Suppressor macrophage treated with lipopolysaccharide for 4 hours (primary cell): ENCODE measurements around the gene ANTXR2.
"Not testable (repeated sequence)": the region's sequence is repeated elsewhere in the genome, so short reads cannot be mapped to it uniquely, and the experiment has no call there.

Experiments
- DNase-seq: peaks from one replicate; pipeline ENCODE4 v3.0.0-alpha.2; 2020

Gene ANTXR2

DNA sequence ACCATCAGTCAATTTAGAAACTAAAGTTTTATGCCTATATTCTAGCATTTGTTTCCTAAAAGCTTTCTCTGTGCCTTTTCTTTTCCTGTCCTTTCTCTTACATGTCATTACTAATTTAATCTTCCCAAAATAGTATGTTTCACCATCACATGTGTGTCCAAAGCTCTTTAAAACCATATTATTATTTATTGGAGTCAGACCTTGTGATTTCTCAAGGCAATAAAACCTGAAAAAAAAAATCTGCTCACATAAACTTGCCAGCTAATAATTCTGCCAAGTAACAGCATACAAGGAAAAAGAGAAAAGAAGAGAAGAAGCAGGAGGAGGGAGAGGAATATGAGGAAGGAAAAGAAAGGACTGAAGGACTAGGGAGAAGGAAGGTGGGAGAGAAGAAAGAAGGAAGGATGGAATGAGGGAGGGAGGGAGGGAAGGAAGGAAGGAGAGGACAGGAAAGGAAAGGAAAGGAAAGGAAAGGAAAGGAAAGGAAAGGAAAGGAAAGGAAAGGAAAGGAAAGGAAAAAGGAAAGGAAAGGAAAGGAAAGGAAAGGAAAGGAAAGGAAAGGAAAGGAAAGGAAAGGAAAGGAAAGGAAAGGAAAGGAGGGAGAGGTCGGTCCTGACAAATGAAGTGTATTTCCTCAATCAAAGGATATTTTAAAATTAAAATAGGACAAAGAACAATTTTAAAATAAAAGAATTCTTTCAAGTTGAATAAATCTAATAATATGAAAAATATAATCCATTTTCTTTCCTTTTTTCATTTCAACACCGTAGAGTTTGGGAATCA, 57.4 kb downstream of the ANTXR2 start:
- DNase-seq: no peak

DNA sequence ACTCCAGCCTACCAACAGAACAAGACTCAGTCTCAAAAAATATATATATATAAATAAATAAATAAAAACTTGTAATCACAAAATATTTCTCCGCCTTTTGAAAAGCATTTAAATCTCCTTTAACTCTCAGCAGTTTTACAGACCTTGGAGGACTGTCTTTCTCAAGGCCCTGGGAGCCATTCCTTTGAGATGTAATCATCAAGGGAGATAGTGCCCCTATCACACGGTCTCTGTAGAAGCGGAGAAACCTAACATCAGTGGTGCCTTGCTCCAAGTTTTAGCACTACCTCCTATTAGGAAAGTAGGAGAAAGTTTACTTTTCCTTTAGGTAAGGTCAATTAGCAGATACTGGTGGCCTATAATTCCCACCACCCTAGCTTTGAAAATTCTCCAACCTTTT, 58.5 kb downstream of the ANTXR2 start:
- no peak for DNase-seq

DNA sequence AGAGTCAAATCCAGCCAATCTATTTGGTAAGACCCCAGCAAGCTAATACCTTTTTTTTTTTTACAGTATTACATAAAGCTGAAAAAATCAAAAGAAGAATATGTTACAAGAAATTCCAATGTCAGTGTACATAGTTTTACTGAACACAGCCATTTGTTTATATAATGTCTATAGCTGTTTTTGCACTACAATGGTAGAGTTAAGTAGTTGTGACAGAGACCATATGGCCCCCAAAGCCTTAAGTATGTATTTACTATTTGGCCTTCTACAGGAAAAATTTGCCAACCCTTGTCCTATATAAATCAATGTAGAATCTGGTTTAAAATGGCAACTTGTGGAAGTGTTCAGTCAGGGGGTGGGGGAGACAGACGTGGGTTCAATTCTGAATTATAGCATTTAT, 60.7 kb downstream of the ANTXR2 start:
- DNase-seq: no peak

DNA sequence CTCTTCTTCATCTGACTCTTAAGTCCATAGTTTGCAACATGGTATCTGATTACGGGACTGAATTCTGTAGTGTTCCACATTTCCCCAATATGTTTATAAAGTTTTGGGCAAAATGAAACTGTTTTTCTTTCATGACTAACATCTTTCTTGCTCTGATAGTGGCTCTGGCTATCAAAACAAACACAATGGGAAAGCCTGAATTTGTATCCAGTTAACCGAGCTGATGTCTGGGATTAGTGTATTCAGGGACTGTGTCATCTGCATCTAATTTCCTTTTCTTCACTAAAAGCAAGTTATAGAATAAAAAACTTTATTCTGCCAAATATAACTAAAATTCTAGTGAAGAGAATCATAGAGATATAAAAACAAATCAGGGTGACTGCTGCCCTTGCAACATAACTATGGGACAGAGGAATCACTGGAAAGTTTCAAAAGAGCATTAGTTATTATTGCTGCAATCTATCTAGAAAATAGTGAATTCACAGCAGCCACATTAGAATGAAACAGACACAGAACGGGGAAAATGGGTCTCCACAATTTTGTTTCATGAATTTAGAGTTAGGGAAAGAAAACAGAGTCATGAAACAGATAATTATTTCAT, 61.3 kb downstream of the ANTXR2 start:
- no peak for DNase-seq

DNA sequence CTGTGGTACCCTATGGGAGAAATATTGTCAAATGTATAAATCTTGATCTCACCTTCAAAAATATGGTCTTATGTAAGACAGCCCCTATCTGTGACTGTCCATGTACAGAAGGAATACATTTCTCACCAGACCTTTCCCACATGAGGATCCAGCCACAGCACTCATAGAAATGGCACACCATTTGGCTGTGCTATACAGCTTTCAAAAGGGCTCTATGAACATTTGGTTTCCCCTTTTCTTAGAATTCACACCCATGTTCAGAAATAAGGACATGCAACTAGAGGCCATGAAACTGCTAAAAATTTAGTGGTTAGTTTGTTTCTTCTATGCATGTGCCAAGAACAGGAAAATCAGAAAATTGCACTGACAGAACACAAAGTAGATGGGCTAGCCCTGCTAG, 62.7 kb downstream of the ANTXR2 start:
- DNase-seq: no peak

DNA sequence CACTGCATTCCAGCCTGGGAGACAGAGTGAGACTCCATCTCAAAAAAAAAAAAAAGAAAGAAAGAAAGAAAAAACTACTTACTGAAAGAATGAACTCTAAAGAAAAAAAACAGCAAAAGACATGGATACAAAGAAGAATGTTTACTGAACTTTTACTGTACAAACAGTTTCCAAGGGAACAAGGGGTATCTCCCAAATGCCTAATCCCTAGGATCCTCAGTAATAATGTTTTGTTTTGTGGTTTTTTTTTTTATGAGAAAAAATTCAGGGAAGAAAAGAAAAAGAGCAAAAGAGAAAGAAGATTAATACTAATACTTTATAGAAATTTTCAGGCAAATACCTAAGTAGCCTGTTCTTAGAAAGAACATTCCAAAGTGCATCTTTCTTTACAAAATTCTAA, 63.2 kb downstream of the ANTXR2 start:
- no peak for DNase-seq

DNA sequence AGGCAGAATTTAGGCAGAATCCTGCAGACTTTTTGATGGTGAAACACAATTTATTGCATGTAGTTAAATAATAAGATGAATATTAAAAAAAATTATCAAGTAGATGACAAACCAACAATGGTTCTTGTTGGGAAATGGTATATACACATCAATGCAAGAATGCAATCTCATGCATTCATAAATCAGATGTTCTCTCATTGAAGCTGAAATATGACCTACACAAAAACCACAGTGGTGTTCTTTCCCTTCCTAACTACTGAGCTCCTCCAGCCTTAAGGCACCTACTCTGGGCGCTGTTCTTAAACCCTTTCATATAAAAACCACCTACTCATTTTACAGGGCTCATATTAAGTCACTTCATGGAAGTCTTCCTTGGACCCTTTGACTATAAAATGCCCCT, 64.1 kb downstream of the ANTXR2 start:
- no peak for DNase-seq

DNA sequence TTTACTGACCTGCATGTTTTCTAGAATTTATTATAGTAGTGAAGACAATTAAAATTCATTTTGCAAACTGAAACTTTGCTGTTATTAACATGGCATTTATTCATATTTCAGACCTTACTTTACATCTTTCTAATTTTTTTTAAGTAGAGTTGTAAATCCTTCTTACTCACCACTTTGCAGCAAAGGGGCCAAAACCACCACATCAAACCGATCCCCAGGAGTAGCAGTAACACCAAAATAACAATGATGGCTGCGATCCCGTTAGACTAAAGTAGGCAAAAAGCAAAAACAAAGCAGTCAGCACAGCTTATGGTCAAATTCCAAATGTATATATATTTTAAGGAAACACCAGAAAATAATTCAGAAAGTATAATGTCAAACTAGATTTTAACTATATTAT, 64.7 kb downstream of the ANTXR2 start:
- DNase-seq: no peak

DNA sequence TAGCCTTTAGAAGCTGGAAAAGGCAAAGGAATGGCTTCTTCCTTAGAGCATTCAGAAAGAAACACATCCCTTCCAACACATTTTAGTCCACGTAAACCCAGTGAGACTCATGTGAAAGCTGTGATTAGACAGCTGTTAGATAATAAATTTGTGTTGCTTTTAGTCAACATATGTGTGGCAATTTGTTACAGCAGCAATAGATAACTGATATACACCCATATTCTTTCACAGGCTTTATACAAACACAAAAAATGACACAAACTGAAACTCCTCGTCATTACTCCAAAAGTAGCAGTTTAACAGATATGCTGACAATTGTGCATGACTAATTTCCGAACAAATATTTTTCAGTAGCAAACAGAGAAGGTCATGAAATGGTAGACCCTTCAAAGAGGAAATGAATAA, 65.3 kb downstream of the ANTXR2 start:
- peak; percentile 19 for DNase-seq

DNA sequence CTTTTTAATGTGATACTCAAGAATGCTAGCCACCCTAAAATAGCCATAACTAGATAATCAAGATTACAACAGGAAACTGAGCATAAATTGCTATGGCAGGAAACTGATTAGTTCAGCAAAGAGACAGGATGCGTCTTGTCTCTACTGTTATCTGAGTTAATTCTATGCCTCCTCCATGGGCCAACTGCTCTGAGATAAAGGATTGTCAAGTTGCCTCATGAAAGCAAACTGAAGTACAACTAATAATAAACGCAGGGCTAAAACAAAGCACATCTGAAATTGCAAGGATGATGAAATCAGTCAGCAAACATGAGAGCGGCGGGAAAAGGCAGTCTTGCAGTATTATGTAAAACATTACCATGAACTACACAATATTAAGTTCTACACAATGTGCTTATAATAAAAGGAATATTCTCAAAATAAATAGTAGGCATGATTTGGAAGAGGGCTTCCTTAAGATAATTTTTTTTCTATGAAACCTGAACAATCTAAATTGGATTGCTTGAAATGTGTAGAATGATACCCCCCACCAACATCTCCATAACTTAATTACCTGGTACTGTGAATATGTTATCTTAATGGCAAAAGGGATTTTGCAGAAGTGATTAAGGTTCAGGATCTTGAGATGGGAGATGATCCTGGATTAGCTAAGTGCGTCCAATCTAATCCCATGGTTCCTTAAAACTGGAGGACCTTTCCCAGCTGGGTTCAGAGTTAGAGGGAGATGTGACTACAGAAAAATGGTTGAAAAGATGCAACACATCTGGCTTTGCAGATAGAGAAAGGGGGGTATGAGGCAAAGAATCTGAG, 65.9 kb downstream of the ANTXR2 start:
- peak; percentile 18 for DNase-seq

DNA sequence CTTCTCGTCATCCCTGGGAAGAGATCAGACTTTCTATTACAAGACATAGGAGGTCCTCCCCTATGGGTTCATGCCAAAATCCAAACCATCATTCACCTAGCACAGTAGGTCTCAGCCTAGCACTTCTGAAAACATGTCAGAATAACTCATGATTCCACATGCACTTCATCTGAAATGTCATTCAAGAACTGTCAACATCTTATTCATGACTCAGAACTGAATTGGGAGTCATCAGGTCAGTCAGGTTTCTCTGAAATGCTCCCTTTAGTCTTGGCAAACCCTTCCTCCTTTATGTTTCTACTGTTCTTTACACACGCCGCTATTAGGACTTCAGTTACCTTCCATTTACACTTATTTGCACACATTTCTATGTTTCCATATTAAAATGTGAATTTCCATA, 67.2 kb downstream of the ANTXR2 start:
- DNase-seq: peak; percentile 59

DNA sequence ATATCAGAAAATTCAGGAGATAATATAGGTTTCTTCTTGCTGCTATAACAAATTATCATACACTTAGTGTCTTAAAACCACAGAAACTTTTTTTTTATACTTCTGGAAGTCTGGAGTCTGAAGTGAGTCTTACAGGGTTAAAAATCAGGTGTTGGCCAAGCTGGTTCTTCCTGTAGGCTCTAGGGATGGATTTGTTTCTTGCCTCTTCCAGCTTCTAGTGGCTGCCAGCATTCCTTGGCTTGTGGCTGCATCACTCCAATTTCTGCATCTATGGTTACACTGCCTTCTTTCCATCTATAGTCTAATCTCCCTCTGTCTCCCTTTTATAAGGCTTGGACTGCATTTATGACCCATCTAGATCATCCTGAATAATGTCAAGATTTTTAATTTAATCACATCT, 68.7 kb downstream of the ANTXR2 start:
- DNase-seq: no peak

DNA sequence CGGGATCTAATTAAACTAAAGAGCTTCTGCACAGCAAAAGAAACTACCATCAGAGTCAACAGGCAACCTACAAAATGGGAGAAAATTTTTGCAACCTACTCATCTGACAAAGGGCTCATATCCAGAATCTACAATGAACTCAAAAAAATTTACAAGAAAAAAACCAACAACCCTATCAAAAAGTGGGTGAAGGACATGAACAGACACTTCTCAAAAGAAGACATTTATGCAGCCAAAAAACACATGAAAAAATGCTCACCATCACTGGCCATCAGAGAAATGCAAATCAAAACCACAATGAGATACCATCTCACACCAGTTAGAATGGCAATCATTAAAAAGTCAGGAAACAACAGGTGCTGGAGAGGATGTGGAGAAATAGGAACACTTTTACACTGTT, 70.5 kb downstream of the ANTXR2 start:
- not testable (repeated sequence) for DNase-seq

DNA sequence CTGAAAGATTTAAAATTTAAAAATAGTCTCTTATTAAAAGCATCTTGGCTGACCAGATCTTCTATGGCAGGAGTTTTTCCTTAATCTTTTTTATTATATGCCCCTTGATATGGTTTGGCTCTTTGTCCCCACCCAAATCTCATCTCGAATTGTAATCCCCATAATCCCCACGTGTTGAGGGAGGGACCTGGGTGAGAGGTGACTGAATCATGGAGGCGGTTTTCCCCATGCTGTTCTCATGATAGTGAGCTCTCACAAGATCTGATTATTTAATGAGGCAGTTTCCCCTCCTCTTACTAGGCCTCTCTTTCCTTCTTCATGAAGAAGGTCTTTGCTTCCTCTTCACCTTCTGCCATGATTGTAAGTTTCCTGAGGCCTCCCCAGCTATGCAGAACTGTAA, 74.0 kb downstream of the ANTXR2 start:
- not testable (repeated sequence) for DNase-seq

DNA sequence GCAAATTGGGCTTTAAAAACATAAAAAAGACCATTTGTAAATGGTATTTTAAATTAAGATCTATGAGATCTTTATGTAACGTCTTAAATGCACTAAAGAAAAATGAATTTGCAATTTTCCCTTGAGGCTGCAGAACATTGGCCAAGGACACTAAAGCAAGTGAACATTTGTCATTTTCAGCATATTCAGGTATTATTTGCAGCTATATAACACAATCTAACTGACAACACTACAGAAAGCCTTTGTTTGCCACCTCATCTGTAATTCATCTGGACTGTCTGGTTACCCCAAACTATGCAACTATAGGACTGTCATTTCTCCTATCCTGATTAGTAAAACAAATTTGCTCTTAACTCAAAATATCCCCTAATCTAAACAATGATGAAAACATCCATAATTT, 74.8 kb downstream of the ANTXR2 start:
- DNase-seq: no peak

DNA sequence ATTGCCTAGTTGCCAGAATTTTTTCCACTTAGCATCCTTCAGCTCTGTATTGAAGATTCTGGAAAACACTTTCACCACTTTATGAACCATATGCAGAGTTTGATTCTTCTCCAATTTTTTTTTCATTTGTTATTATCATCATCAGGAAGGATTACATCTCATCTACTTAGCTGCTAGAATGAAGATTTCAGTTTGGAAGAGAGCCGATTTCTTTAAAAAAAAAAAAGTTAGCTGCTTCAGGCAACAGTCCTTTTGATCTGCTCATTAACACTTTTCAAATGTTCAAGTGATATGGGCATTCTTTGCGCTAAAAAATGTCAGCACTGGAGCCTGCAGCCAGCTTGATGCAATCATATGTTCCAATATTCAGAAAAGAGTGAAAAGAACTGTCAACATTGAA, 76.2 kb downstream of the ANTXR2 start:
- DNase-seq: no peak

DNA sequence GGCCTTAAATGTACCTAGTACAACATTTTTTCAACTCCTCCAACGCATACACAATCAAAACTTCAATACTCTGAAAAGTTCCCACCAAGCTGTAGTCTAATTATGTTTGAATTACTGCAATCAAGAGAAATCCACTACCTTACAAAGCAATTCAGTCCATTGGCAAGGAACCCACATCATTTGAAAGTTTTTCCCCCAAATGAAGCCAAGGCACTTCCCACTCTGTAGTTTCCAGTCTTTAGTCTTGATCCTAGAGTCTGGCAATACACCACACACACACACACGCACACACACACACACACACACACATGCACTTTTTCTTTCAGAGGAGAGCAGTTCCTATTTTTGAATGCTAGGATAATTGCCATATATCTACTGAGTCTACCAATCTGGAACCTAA, 79.6 kb downstream of the ANTXR2 start:
- DNase-seq: no peak

DNA sequence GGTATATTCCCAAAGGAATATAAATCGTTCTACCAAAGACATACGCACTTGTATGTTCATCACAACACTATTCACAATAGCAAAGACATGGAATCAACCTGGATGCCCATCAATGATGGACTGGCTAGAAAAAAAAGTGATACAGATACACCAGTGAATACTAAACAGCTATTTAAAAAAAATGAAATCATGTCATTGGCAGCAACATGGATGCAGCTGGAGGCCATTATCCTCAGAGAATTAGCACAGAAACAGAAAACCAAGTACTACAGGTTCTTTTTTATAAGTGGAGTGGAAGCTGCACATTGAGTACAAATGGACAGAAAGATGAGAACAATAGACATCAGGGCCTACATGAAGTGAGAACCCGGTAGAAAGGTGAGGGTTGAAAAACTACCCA, 81.4 kb downstream of the ANTXR2 start:
- DNase-seq: no peak

DNA sequence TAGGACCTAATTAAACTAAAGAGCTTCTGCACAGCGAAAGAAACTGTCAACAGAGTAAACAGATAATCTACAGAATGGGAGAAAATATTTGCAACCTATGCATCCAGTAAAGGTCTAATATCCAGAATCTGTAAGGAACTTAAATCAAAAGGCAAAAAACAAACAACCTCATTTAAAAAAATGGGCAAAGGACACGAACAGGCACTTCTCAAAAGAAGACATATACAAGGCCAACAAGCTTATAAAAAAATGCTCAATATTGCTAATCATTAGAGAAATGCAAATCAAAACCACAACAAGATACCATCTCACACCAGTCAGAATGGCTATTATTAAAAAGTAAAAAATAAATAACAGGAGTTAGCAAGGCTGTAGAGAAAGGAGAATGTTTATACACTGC, 81.9 kb downstream of the ANTXR2 start:
- not testable (repeated sequence) for DNase-seq

DNA sequence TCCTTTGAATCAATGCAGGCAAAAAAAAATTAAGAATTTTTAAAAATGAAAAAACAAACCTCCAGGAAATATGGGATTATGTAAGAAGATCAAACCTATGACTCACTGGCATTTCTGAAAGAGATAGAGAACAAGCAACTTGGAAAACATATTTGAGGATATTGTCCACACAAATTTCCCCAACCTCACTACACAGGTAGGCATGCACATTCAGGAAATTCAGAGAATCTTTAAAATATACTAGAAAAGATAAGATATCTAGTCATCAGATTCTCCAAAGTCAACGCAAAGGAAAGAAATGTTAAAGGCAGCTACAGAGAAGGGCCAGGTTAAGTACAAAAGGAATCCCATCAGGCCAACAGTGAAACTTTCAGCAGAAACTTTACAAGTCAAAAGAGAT, 85.6 kb downstream of the ANTXR2 start:
- peak; percentile 9 for DNase-seq

DNA sequence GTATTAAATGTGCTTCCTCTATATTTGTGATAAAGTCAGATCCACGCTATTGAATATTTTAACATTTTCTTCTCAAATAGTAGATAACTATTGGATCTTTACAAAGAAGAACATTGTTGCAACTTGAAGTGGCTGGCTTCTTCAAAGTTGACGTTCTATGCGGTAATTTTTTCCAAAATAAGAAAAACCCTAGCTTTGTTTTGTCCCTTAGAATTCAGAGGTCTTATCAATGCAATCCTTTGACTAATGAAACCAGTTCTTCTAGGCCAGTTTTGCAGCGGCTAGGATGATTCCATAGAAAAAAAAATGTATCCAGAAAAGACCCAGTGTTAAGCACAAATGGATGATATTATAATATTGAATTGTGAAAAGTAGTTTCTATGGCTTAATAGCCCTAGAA, 89.6 kb downstream of the ANTXR2 start:
- DNase-seq: no peak

DNA sequence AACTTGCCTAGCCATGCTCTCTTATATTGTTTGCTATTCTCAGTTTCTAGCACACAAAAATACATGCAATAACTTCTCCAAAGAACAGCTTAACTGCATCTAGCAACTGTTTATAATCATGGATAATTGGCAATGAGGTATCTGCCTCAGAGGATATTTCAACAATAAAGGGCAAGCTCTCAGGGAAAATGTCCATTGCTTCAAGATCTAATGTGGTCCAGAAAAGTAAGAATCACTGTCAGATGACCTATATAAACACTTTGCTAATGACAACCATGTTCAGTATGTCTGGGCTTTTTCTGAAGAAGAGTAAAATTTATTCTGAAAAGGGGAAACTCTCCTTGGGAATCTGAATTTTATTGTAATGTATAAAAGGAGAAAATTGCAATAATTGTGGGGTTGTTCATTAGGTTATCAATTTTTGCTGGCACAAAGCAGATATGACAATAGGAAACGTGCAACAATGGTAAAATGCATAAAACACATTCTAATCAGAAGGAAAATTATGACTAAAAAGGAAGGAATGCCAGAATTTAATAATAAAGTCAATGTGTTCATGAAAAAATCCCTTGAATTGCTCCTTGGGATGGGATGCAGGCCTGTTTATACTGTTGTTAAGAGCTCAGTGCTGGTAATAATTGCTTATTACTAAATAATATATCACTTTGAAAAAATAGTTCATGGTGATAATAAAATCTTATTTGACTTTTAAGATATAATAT, 90.3 kb downstream of the ANTXR2 start:
- DNase-seq: no peak

DNA sequence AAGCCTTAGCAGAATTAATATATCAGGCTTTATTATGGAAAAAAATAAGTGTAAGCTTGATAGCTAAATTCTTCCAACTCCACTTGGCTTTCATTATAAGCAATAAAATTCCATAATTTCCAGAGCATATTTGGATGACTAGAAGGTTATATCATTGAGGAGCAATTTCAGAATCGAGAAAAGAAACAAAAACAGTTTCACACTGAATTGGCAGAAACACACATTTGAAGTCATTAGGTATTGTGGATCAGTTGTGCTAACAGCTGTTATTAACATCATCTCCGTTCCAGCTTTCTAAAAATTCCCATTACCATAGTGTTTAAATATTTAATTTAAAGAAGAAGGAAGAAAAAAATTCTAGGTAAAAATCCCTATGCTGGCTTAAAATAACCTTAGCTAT, 92.6 kb downstream of the ANTXR2 start:
- DNase-seq: no peak
